NCI-H524 treated with DMSO at 0.1 percent for 48 hours (cell line): Measurements from ENCODE around the gene SRC.

Source experiments
- DNase-seq: peaks from one replicate; lab custom pipeline; 2025; lab: John Stamatoyannopoulos, UW

Gene SRC

DNA sequence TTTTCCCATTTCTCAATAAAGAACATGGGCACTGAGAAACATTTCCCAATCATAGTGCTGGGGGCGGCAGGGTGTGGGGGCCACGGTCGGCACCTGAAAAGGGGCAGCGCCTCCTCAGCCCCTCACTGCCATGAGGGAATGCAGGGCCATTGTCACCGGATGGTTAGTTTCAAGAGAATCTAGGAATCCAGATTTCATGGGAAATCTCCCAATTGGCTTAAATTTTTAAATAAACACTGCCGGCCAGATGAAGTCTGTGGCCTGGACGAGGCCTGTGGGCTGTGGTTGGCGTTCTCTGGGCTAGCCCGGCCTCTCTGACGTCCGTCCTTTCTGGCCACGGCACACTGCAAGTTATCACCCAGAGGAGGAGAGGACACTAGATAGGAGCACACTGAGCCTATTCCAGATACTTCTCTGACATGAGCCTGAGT lies 30.9 kb upstream of the SRC start:
- DNase-seq = no peak

DNA sequence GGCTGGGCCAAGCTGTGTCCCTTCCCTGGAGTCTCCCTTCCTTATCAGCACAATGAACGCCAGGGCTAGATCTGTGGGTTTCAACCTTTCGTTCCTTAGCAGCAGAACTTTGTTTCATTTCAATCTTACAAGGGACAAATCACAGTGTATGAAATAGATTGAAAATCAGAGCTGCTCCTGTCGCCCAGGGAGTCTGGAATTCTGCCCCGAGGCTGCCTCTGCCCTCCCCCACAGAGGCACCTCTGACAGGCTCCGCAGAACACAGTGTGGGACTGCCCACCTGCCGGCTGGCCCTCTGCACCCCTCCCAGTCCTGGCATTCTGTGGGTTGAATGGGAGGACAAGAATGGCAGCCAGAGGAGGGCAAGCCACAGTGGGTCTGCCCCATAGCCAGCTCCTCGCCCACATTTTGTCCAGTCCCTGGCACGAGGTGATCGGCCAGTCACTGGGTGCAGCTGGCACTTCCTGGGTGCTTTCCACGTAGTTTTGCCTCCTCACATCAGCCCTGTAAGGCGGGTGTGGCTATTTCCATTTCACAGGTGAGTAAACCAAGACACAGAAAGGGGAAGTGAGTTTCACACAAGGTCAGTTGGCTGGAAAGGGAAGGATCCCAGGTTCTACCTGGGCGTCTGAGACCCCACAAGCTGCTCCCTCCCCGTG lies 30.4 kb upstream of the SRC start:
- no peak for DNase-seq

DNA sequence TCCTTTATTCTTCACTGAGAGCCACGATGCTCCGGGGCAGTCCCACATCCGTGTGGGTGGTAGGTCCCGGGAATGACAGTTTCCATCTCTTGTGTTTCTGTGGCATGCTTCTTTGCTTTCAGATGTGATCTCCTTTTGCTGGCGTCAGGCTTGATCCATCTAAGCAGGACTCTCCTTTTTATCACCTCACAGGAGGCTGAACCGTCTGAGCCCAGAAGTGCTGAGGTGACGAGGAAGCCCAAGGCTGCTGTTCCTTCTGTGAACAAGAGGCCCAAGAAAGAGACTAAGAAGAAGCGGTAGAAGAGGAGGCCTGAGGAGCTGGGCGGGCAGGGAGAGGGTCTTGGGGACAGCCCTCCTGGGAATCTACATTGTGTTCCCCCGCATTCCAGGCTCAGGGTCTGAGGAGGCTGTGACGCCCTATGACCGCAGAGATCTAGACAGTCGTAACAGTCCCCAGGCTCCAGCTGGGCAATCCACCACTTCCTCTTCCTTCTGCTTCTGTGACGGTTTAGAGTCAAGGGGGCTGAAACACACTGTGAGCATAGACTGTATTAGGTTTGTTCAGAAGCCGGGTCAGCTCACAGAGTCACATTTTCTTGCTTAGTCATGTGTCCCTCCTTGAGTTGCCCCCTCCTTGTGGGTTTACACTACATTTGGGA lies 29.7 kb upstream of the SRC start:
- DNase-seq = no peak

DNA sequence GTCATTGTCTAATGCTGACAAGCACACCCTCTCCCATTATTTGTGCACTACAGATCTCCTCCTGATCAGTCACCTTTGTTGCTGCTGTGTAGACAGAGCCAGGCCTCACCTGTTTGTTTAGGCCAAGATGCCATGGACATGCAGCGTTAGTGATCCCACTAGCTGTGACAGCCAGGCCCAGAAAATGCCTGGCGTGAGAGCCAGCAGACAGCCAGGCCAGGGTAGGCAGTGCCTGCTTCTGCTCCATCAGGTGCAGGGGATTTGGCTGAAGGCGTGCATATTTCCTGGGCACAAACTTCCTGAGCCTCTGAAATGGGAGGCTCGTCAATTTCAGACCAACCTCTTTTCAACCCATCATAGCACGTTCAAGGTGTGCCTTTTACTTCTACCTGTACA lies 29.2 kb upstream of the SRC start:
- no peak for DNase-seq

DNA sequence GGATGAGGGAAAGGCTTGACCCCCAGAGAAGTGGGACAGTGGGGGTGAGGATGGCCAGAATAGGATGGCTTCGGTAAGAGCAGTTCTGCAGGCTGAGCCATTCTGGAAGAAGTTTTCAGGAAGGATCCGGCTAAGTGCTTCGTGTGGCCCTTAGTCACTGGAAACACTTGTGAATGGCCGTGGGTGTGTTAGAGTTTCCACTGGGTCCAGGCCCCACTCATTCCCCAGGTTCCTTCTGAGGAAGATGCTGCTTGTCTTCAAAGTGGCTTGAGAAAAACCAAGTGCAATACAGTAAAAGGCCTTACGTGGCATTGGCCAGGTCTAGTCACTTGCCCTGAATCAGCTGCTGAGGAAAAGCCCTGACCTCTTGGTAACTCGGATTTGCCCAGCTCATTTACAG lies 28.6 kb upstream of the SRC start:
- no peak for DNase-seq

DNA sequence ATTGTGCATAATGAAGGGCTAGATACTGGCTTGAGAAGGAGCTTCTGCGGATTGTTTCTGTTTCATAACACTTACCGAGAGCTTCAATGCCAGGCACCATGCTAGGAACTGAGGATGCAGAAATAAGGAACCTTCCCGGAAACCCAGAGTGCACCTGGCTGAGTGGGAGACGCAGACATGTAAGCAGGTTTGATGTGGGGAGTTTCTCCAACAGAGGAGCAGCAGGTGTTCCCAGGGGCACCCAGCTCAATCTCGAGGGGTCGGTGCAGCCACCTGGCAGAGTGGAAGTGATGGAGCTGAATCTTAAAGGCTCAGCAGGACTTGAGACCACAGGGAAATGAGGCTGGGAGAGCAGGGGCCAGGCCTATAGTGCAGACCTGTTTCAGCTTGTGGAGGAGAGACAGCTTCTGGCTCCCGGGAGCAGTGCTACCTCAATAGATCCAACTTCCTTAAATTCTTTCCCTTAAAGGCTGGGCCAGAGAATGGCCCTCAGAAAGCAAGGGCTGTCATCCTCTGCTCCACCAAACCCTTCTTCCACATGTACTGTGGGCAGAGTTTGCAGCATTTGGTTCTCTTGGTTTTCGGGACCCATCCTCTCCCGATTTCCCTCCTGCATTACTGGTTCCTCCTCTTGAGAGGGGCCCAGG lies 27.8 kb upstream of the SRC start:
- no peak for DNase-seq

DNA sequence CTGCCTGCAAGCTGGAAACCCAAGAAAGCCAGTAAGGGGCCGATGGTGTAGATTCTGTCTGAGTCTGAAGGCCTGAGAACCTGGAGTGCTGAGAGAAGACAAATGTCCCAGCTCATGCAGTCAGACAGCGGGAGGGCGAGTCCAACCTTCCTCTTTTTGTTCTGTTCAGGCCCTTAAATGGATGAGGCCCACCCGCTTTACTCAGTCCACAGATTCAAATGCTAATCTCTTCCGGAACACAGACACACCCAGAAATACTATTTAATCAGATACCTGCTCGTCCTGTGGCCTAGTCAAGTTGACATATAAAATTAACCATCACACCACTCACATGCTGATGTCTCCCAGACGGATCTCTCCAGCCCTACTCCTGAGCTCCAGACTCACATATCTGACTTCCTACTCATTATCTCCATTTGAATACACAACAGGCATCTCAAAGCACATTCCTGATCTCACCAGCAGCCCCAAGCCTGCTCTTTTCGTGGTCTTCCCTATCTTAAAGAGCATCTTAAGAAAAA lies 26.7 kb upstream of the SRC start:
- no peak for DNase-seq

DNA sequence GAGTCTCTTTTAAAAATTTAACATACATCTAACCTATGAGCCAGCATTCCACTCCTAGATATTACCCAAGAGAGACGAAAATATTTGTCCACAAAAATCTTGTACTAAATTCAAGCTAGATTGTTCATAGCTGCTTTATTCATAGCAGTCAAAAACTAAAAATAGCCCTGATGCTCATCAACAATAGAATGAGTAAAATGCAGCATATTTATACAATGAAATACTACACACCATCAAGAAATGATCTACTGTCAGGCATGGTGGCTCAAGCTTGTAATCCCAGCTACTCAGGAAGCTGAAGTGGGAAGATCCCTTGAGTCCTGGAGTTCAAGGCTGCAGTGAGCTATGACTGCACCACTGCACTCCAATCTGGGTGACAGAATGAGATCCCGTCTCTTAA lies 22.0 kb upstream of the SRC start:
- no peak for DNase-seq

DNA sequence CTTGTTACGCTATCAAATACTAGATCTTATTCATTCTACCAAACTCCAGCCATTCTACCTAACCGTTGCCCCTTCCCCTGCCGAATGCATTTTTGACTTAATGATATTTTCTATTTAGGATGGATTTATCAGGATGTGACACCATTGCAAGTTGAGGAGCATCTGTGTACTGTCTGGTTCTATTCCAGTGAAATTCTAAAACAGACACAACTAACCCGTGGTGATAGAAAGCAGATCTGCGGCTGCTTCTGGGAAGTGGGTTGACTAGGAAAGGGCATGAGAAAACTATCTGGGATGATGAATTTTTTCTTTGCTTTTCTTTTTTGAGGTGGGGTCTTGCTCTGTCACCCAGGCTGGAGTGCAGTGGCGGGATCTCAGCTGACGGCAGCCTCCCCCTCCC lies 20.7 kb upstream of the SRC start:
- no peak for DNase-seq

DNA sequence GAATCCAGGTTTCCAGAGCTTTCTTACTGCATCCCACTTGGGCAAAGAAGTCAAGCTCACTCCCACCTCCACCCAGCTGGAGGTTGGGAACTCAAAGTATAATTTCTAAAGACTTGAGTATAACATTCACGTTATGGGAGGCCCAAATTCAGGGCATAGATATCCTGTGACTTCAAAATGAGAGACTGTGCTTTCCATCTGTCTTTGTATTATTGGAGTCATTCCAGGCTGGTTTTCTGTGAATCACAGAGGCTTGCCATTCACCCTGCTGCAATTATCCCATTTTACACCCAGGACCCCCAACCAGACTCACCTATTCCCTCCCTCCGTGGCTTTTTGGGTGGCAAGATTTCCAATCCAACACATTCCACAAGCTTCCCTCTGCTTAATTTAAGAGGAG lies 19.3 kb upstream of the SRC start:
- DNase-seq = no peak

DNA sequence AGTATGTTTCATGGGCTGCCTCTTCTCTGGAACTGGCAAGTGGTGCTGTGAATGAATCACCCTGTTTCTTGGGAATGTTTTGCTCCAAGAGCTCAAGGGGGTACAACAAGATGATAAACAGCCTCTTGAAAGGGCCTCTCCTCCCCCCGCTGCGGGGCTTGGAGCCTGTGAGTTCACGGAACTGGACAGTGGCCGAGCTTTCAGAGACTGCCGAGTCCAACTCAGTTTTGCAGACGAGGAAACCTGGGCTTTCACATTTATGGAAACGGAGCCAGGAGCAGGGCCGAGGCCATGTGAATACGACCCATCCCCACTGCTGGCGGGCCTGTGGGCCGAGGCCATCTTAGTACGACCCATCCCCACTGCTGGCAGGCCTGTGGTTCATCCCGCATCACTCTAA lies 18.2 kb upstream of the SRC start:
- DNase-seq = no peak

DNA sequence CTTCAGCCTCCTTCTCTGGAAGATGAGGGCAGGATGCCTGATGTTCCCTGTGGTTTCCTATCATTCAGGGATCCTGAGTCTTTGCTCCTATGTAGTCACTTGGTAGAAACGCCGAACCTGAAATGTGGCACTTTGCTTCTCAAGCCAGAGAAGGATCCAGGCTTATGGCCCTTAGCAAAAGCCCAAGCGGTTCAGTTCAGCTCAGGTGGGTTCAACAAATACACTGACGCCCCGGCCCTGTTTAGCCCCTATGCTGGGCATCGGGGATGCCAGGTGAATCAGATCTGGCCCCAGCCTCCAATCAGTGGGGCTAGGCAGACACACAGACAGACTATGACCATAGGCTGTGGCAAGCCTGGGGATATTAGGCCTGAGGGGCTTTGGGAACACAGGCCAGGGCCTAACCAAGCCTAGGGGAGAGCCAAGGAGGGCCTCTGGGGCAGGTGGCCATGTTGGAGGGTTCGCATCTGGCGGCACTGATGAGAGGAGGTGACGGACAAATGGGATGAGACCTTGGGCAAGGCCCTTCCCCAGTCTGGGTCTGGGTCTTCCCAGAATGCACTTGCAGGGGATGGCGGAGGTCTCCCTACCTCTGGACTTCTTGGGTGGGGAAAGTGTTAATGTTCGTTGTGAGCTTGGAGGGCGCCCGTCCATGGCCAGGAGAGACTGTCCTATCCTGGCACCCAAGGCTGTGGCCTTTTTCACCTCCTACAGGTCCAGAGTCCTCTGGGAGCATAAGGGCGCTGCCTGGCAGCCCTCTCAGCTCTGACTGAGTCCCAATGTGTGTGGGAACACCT lies 17.6 kb upstream of the SRC start:
- no peak for DNase-seq

DNA sequence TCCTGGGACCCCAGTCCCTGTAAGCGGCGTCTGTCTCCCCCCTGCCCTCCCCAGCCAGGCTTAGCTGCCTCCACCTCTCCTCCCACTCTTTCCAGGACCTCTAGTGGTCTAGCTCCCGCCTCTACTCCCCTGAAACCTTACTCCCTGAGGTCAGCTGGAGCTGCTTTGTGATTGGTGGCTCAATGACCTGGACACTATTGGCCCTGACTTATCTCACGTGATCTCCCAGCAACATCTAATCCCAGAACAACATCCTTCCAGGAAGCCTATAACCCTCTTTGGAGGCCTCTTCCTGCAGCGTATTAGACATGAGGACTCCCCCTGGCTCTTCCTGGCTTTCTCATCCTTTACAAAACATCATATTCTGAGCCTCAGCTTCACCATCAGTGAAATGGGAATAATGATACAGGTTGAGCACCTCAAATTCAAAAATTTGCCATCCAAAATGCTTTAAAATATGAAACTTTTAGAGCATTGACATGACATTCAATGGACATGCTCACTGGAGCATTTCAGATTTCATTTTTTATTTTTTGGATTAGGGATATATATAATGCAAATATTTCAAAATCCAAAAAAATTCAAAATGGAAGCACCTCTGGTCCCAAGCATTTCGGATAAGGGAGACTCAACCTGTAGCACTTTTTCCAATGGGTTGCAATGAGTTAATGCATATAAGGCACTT lies 16.3 kb upstream of the SRC start:
- no peak for DNase-seq

DNA sequence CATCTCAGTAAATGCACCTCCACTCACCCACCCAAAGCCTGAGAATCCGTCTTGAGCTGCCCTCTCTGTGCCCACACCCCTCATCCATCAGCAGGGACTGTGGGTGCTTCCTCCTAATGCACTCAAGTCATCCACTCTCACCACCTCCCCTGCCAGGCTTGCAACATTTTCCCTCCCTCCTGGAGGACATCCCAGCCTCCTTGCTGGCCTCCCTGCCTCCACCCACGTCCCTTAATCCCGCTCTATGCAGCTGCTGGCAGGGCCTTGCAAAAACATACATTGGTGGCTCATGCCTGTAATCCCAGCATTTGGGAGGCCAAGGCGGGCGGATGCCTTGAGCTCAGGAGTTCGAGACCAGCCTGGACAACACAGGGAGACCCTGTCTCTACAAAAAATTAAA lies 15.6 kb upstream of the SRC start:
- no peak for DNase-seq

DNA sequence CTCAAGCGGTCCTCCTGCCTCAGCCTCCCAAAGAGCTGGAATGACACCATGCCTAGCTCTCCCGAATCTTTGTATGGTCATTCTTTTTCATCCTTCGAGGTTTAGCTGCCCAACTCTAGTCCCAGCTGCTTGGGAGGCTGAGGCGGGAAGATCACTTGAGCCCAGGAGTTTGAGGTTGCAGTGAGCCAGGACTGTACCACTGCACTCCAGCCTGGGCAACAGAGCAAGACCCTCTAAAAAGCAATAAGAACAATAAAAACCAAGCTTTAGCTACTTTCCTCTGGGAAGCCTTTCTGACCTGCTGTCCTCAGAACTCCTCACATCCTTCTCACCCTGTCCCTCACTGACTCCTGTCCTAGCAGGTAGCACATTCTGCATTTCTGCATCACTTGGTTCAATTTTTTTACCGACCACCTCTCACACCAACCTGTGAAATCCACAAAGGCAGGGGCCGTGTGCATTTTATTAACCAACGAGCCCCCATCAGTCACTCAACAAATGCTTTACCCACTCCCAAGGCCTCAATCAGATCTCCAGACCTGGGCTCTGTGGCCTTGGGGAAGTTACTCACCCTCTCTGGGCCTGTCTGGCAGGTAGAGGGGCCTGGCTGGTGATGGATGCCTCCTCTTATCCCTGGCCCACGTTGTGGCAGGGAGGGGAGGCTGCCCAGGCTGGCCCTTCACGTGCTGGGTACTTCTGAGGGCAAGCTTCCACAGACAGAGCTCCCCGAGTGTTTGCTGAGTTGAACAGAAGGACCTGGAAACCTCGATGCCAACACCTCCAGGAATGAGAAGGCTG lies 14.7 kb upstream of the SRC start:
- no peak for DNase-seq

DNA sequence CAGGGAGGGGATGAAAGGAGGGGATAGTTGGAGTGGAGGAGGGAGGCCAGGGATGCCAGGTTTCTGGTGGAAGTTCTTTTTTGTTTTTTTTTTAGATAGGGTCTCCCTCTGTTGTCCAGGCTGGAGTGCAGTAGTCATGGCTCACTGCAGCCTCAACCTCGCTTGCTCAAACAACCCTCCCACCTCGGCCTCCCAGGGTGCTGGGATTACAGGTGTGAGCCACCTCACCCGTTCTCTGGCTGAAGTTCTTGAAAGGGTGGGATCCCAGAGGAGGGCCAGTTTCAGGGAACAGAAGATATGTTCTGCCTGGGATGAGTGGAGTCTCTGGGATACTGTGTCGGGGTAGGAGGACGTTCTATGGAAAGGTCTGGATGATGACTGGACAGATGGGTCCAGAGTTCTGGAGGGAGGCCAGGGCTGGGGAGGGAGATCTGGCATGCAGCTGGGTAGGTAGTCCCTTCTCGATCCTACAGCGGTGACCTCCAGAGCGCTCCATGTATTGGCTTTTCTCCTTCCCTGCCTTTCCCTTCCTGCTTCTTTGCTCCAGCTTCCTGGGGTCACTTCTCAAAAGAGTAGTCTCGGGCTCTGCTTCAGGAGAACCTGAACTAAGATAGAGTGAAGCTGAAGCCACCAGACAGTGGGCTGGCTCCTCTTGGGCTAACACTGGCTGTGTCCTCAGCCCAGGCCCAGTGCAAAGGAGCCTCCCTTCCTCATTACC lies 12.7 kb upstream of the SRC start:
- no peak for DNase-seq

DNA sequence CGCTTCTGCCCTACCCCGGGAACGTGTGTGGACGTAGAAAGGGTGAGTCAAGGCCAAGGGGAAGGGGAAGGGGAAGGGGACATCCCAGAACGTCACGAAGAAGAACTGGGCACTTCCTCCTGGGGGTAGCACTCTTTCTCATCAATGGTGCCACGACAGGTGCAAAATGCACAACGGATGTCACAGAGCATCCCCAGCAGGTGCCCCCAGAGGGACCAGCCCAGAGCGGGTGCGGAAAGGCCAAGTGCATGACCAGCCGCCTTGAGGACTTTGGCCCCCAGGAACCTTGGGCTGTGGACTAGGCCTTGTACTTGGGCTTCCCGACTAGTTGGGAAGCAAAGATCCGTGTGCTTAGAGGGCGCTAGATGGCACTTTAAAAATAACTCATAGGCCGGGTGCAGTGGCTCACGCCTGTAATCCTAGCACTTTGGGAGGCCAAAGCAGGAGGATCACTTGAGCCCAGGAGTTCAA lies 12.1 kb upstream of the SRC start:
- no peak for DNase-seq

DNA sequence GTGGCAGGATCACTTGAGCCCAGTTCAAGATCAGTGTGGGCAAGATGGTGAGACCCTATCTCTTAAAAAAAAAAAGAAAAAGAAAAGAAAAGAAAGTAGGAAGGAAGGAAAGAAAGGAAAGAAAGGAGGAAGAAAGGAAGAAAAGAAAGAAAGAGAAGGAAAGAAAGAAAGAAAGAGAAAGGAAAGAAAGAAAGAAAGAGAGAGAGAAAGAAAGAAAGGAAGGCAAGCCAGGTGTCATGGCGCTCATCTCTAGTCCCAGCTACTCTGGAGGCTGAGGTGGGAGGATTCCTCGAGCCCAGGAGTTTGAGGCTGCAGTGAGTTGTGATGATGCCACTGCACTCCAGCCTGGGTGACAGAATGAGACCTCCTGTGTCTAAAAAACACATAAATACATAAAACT lies 11.5 kb upstream of the SRC start:
- DNase-seq = no peak

DNA sequence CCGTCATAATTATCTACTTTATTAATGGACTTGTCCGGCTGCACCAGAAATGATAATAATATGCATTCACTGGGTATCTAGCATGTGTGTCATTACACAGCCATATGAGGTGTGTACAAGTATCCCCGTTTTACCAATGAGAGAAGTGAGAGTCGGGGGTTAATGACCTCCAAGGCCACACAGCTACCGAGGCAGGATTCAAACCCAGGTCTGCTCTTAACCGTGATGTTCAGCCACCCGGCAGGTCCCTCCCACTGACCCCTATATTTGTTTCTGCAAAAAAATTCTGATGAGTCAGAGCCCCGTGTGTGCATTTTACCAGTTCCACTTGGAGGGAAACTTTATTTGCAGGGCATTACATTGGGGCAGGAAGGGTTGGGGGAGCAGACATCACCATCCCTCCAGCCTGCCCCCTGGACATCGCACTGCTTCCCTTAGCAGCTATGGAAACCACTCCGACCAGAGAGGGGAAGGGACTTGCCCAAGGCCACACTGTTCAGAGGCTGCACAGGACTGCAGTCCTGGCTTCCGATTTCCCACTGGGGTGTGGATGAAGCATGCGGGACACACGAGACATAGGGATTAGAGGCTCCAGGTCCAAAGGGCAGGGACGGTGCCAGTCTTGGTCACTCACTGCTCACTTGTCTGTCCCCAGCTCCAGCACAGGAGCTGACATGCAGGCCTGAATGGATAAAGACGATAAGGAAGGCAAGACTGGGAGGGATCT lies 10.1 kb upstream of the SRC start:
- DNase-seq = no peak
